ENCODE measurements around the gene ARG1.

ARG1 gene

GRCh38 chr6:131627724-131628682 lies 55.0 kb downstream of the ARG1 start, which contains the start of gene MED23:
Gene MED23 (minus strand): TSS chr6:131628242. CDS start chr6:131628049, 193 bp downstream.
- peak within 1 kb of the TSS; percentile 66 for H3K4me2 ChIP-seq (ENCODE audit: low read length)
- no peaks in the 10 kb centered on the region for H3K27me3 ChIP-seq (ENCODE audit: control insufficient read depth, low read length)
- H3K27ac ChIP-seq (ENCODE audit: low read depth, low read length): peak within 1 kb of the TSS; percentile 66
- TF ChIP-seq CTCF (IDR thresholded peaks at IDR 0.05; ENCODE audit: low read depth, low read length, poor library complexity, severe bottlenecking) (peak; percentile 97), EZH2phosphoT487 (IDR thresholded peaks at IDR 0.05; ENCODE audit: borderline replicate concordance, low read length) (no peak)
- H3K4me1 ChIP-seq (ENCODE audit: control insufficient read depth, low read length): peaks cover 35% of the 10 kb centered on the region
- H3F3A ChIP-seq (ENCODE audit: control insufficient read depth, insufficient read depth): no peaks in the 10 kb centered on the region; the same call in 1 of the 2 replicates
- peaks cover 24% of the 10 kb centered on the region for H3K79me2 ChIP-seq (ENCODE audit: control insufficient read depth, low read length)
- no peaks in the 10 kb centered on the region for H4K20me1 ChIP-seq (ENCODE audit: control insufficient read depth, insufficient read depth, low read depth, low read length)
- H3K4me3 ChIP-seq (ENCODE audit: low read length): peak within 1 kb of the TSS; percentile 97
- peaks cover 31% of the 10 kb centered on the region for H3K36me3 ChIP-seq (ENCODE audit: control insufficient read depth, low read length)
- no peaks in the 10 kb centered on the region for H3K9me3 ChIP-seq (ENCODE audit: control insufficient read depth, insufficient read depth, low read length)
- no peaks in the 10 kb centered on the region for H3K9me2 ChIP-seq (replicated peaks; ENCODE audit: control insufficient read depth, low read length)

GRCh38 chr6:131628726-131629125 lies 55.7 kb downstream of the ARG1 start:
- peak overlapping the region; percentile 97 for H3K4me3 ChIP-seq (ENCODE audit: low read length)
- no peak overlapping the region for H3K27ac ChIP-seq (ENCODE audit: low read depth, low read length)
- peaks cover 24% of the 10 kb centered on the region for H3K79me2 ChIP-seq (ENCODE audit: control insufficient read depth, low read length)
- no peaks in the 10 kb centered on the region for H3K9me2 ChIP-seq (replicated peaks; ENCODE audit: control insufficient read depth, low read length)
- H3F3A ChIP-seq (ENCODE audit: control insufficient read depth, insufficient read depth): no peaks in the 10 kb centered on the region; the same call in 1 of the 2 replicates
- TF ChIP-seq EZH2phosphoT487 (IDR thresholded peaks at IDR 0.05; ENCODE audit: borderline replicate concordance, low read length) (no peak), CTCF (IDR thresholded peaks at IDR 0.05; ENCODE audit: low read depth, low read length, poor library complexity, severe bottlenecking) (no peak)
- no peaks in the 10 kb centered on the region for H3K9me3 ChIP-seq (ENCODE audit: control insufficient read depth, insufficient read depth, low read length)
- no peaks in the 10 kb centered on the region for H3K27me3 ChIP-seq (ENCODE audit: control insufficient read depth, low read length)
- peaks cover 35% of the 10 kb centered on the region for H3K4me1 ChIP-seq (ENCODE audit: control insufficient read depth, low read length)
- no peaks in the 10 kb centered on the region for H4K20me1 ChIP-seq (ENCODE audit: control insufficient read depth, insufficient read depth, low read depth, low read length)
- peak overlapping the region; percentile 65 for H3K4me2 ChIP-seq (ENCODE audit: low read length)
- peaks cover 24% of the 10 kb centered on the region for H3K36me3 ChIP-seq (ENCODE audit: control insufficient read depth, low read length)

- peak overlapping the region; percentile 65 for H3K4me2 ChIP-seq (ENCODE audit: low read length)
These were observed 56.6 kb downstream of the ARG1 start for GRCh38 chr6:131629651-131630050.

More at GRCh38 chr6:131629651-131630050, 56.6 kb downstream of the ARG1 start:
- Histone ChIP-seq H3K9me3 (ENCODE audit: control insufficient read depth, insufficient read depth, low read length) (no peaks in the 10 kb centered on the region), H3K79me2 (ENCODE audit: control insufficient read depth, low read length) (peaks cover 24% of the 10 kb centered on the region), H3K4me3 (ENCODE audit: low read length) (0 out of 2 replicates have a peak overlapping the region, but pooled peaks have one; percentile 97), H3K9me2 (replicated peaks; ENCODE audit: control insufficient read depth, low read length) (no peaks in the 10 kb centered on the region), H3F3A (ENCODE audit: control insufficient read depth, insufficient read depth) (no peaks in the 10 kb centered on the region; the same call in 1 of the 2 replicates), H4K20me1 (ENCODE audit: control insufficient read depth, insufficient read depth, low read depth, low read length) (no peaks in the 10 kb centered on the region), H3K27me3 (ENCODE audit: control insufficient read depth, low read length) (no peaks in the 10 kb centered on the region), H3K4me1 (ENCODE audit: control insufficient read depth, low read length) (peaks cover 38% of the 10 kb centered on the region), H3K27ac (ENCODE audit: low read depth, low read length) (no peak overlapping the region), H3K36me3 (ENCODE audit: control insufficient read depth, low read length) (peaks cover 15% of the 10 kb centered on the region)
- no peak for TF ChIP-seq EZH2phosphoT487 (IDR thresholded peaks at IDR 0.05; ENCODE audit: borderline replicate concordance, low read length)
